Uterus (tissue), 4 donors: ENCODE data around the gene ARHGAP9. TPM values are rescaled to one million over a fixed set of nuclear protein-coding genes. Genes with fewer than 3 reads are reported as not detected.
A peak's percentile ranks its signal among the peaks of the same experiment; 100 is the strongest.

ENCODE experiments used
- DNase-seq, 2 donors: peaks; one replicate each; pipeline ENCODE4 v3.0.0-alpha.2; 2019 to 2020
- H3K27ac ChIP-seq, 2 donors: fragments of 200-600 bp; sonication (generic); 1 replicate in 1 of 2; 2 replicates in 1 of 2; pipeline ENCODE4 v1.5.1; 2016 to 2018
- H3K27me3 ChIP-seq, 2 donors: fragments of 200-600 bp; sonication (generic); one replicate each; pipeline ENCODE4 v1.5.1; 2018 to 2019; ENCODE audit warnings: control low read depth in 1 of 2
- H3K36me3 ChIP-seq, 2 donors: fragments of 200-600 bp; sonication (generic); one replicate each; pipeline ENCODE4 v1.5.1; 2019; ENCODE audit warnings: control low read depth in 1 of 2
- H3K4me1 ChIP-seq, 2 donors: fragments of 200-600 bp; sonication (generic); one replicate each; pipeline ENCODE4 v1.5.1; 2018 to 2019; ENCODE audit warnings: control low read depth in 1 of 2
- H3K4me3 ChIP-seq, 2 donors: fragments of 200-600 bp; sonication (generic); 1 replicate in 1 of 2; 2 replicates in 1 of 2; pipeline ENCODE4 v1.5.1; 2018 to 2019; ENCODE audit warnings: mild to moderate bottlenecking in 1 of 2
- H3K9me3 ChIP-seq, 2 donors: fragments of 200-600 bp; sonication (generic); one replicate each; pipeline ENCODE4 v1.5.1; 2019; ENCODE audit warnings: control low read depth in 1 of 2
- CTCF ChIP-seq, 4 experiments: fragments of 200-600 bp in 2 of 4; fragments of 450-650 bp in 2 of 4; sonication (generic) in 2 of 4; IDR thresholded peaks; one replicate each; pipeline ENCODE4 v1.5.1; 2016 to 2019; ENCODE audit warnings: antibody characterized with exemption in 4 of 4, mild to moderate bottlenecking in 2 of 4, moderate library complexity in 1 of 4
- POLR2A ChIP-seq, 2 donors: fragments of 450-650 bp; IDR thresholded peaks; one replicate each; pipeline ENCODE4 v1.6.1; 2016; ENCODE audit warnings: antibody characterized with exemption in 2 of 2, mild to moderate bottlenecking in 1 of 2, moderate library complexity in 1 of 2
- intact Hi-C: fragments of 100-400 bp; cut with DNase I; formaldehyde crosslinking; loops from one replicate; pipeline ENCODE4 v1.15.1; 2023; ENCODE audit warnings: low total_unique reads
- total RNA-seq, 4 donors: library from RNA; depleted of rRNA in 3 of 4; stranded (reverse); fragments of >200 nt in 3 of 4; gene quantifications; one replicate each; pipeline versions ENCODE4 v1.1.0 to v1.2.4, GENCODE V29; 2014 to 2023
- donor health status: DM: yes; HTN: yes; CAD: no.

ARHGAP9 gene
- total RNA-seq, result 1 to 10 TPM; 1.5 to 8.1 (median 3.3) TPM

- Histone ChIP-seq H3K4me3 (no peak within 1 kb of the TSS), H3K4me1 (peaks cover 0 to 13% of the 10 kb centered on the region in 2 donors), H3K9me3 (no peaks in the 10 kb centered on the region), H3K36me3 (no peaks in the 10 kb centered on the region), H3K27me3 (peaks cover 8 to 13% of the 10 kb centered on the region in 2 donors), H3K27ac (peak within 1 kb of the TSS in 1 of 2 donors; percentile 41)
- DNase-seq, result no peak
- intact Hi-C loops, result no loop called here
- no peak for TF ChIP-seq POLR2A (IDR thresholded peaks at IDR 0.05)
- TF ChIP-seq CTCF (IDR thresholded peaks at IDR 0.05), result no peak
Observed at GRCh38 chr12:57479376-57480115, at the start of gene ARHGAP9. TSS of gene ARHGAP9 (minus strand) at chr12:57479866. CDS start at chr12:57479406, 460 bp downstream.

- no peak overlapping the region for H3K27ac ChIP-seq
- no peaks in the 10 kb centered on the region for H3K36me3 ChIP-seq
Observed at GRCh38 chr12:57528831-57529555, 49.3 kb upstream of the ARHGAP9 start.

GRCh38 chr12:57528176-57528575 lies 48.5 kb upstream of the ARHGAP9 start:
- DNase-seq, result no peak
- peaks cover 4 to 19% of the 10 kb centered on the region in 2 donors for H3K4me1 ChIP-seq
- no peak overlapping the region for H3K27ac ChIP-seq
- H3K9me3 ChIP-seq, result no peaks in the 10 kb centered on the region
- intact Hi-C loops, result no loop called here
- no peak for TF ChIP-seq CTCF (IDR thresholded peaks at IDR 0.05)
- TF ChIP-seq POLR2A (IDR thresholded peaks at IDR 0.05), result no peak
- no peaks in the 10 kb centered on the region for H3K27me3 ChIP-seq
- H3K36me3 ChIP-seq, result no peaks in the 10 kb centered on the region
- H3K4me3 ChIP-seq, result no peak overlapping the region

More at GRCh38 chr12:57528831-57529555, 49.3 kb upstream of the ARHGAP9 start:
- no peak for DNase-seq
- Histone ChIP-seq H3K27me3 (no peaks in the 10 kb centered on the region), H3K4me1 (peaks cover 4 to 13% of the 10 kb centered on the region in 2 donors), H3K4me3 (no peak overlapping the region), H3K9me3 (no peaks in the 10 kb centered on the region)
- TF ChIP-seq CTCF (IDR thresholded peaks at IDR 0.05) (no peak), POLR2A (IDR thresholded peaks at IDR 0.05) (no peak)
- intact Hi-C loops, result no loop called here

- Histone ChIP-seq H3K27me3 (no peaks in the 10 kb centered on the region), H3K36me3 (no peaks in the 10 kb centered on the region), H3K27ac (no peak overlapping the region), H3K4me1 (peaks cover 4 to 19% of the 10 kb centered on the region in 2 donors), H3K4me3 (no peak overlapping the region), H3K9me3 (no peaks in the 10 kb centered on the region)
- DNase-seq, result no peak
- intact Hi-C loops, result no loop called here
- TF ChIP-seq CTCF (IDR thresholded peaks at IDR 0.05), result no peak
- TF ChIP-seq POLR2A (IDR thresholded peaks at IDR 0.05), result no peak
Observed at GRCh38 chr12:57527184-57527583, 47.5 kb upstream of the ARHGAP9 start.
